Adrenal gland (tissue), 5 donors: ENCODE data around the gene CPA2.

Experiments
- CTCF ChIP-seq, 6 experiments: fragments of 450-650 bp in 4 of 6; fragments of 200-600 bp in 2 of 6; sonication (generic) in 1 of 6; IDR thresholded peaks; 1 replicate in 5 of 6; 2 replicates in 1 of 6; pipeline versions ENCODE4 v1.5.1 to v1.8.0; 2016 to 2021; ENCODE audit warnings: antibody characterized with exemption in 6 of 6, mild to moderate bottlenecking in 2 of 6, moderate library complexity in 1 of 6
- POLR2A ChIP-seq, 2 donors: fragments of 450-650 bp; IDR thresholded peaks; one replicate each; pipeline ENCODE4 v1.6.1; 2017; ENCODE audit warnings: antibody characterized with exemption in 2 of 2, mild to moderate bottlenecking in 2 of 2, moderate library complexity in 1 of 2
- donor health status: DM: no; HTN: no; CAD: no.

DNA sequence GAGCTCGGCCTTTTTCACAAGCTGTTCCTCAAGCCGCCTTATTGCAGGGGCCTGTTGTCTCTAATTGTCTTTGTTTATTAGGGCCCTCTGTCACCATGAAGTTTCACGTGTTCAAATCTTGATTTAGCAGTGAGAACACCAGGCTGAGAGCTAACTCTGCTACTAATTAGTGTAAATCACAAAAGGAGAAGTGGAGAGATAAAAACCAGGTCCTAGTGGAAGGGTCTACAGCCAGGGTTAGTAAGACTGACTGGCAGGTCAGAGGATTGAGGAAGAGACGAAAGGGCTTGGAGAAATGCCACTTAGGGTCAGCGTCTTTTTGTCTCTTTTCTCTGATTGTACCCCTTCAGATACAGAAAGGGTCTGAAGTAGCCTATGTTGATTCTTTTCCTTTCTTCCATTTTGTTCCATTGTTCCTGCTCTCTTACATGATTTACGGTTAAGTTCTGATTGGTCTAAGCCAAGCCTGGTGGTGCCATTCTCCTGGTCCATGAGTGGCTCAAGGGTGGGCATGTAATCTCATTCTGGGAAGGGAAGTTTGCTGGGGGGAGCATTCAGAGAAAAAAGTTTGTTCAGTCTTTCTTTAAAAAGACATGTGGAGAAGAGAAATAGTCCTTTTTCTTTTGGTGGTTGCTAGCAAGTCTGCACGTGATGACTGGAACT, 37.7 kb upstream of the CPA2 start:
- TF ChIP-seq POLR2A (IDR thresholded peaks at IDR 0.05) (no peak), CTCF (IDR thresholded peaks at IDR 0.05) (no peak)
